Neural progenitor cell (in vitro differentiated cells): Measurements from ENCODE around the gene GRM8. TPM values are rescaled to one million over a fixed set of nuclear protein-coding genes. Genes with fewer than 3 reads are reported as not detected.

Experiments
- DNase-seq: peaks from one replicate; pipeline ENCODE4 v3.0.0-alpha.2; 2016; ENCODE audit warnings: low spot score
- H2AFZ ChIP-seq: fragments of 200-600 bp; sonication (generic); replicated peaks from 2 replicates; pipeline ENCODE4 v1.6.1; 2016; ENCODE audit warnings: antibody characterized with exemption
- H3F3A ChIP-seq: fragments of 200-600 bp; sonication (generic); 2 replicates; pipeline ENCODE4 v1.6.1; 2016; ENCODE audit warnings: antibody characterized with exemption, low read depth
- H3K27ac ChIP-seq: fragments of 200-600 bp; sonication (generic); 2 replicates; pipeline ENCODE4 v1.5.1; 2016; ENCODE audit warnings: mild to moderate bottlenecking
- H3K27me3 ChIP-seq: fragments of 200-600 bp; sonication (generic); 2 replicates; pipeline ENCODE4 v1.6.1; 2016; ENCODE audit warnings: mild to moderate bottlenecking, moderate library complexity
- H3K36me3 ChIP-seq: fragments of 200-600 bp; sonication (generic); 2 replicates; pipeline ENCODE4 v1.5.1; 2016
- H3K4me1 ChIP-seq: fragments of 200-600 bp; sonication (generic); 2 replicates; pipeline ENCODE4 v1.6.1; 2016; ENCODE audit warnings: mixed run types
- H3K4me2 ChIP-seq: fragments of 200-600 bp; sonication (generic); 2 replicates; pipeline ENCODE4 v1.6.1; 2016
- H3K4me3 ChIP-seq: fragments of 200-600 bp; sonication (generic); 2 replicates; pipeline ENCODE4 v1.5.1; 2016
- H3K79me2 ChIP-seq: fragments of 200-600 bp; sonication (generic); 2 replicates; pipeline ENCODE4 v1.6.1; 2016; ENCODE audit warnings: low read depth
- H3K9ac ChIP-seq: fragments of 200-600 bp; sonication (generic); 2 replicates; pipeline ENCODE4 v1.6.1; 2016
- H3K9me3 ChIP-seq: fragments of 200-600 bp; sonication (generic); 2 replicates; pipeline ENCODE4 v1.5.1; 2016; ENCODE audit warnings: low read depth
- H4K20me1 ChIP-seq: fragments of 200-600 bp; sonication (generic); 2 replicates; pipeline ENCODE4 v1.6.1; 2016; ENCODE audit warnings: low read depth
- H3K27ac Mint-ChIP-seq: 3 replicates; pipeline ENCODE4 v1.8.0; 2021; ENCODE audit warnings: mixed read lengths
- H3K27me3 Mint-ChIP-seq: 2 replicates; pipeline ENCODE4 v1.8.0; 2022; ENCODE audit warnings: low read depth, mild to moderate bottlenecking, inconsistent platforms, moderate library complexity, mixed read lengths; ENCODE audit not compliant: insufficient read depth
- H3K36me3 Mint-ChIP-seq: 3 replicates; pipeline ENCODE4 v1.8.0; 2021; ENCODE audit warnings: mixed read lengths
- H3K4me1 Mint-ChIP-seq: 3 replicates; pipeline ENCODE4 v1.8.0; 2021; ENCODE audit warnings: mixed read lengths
- H3K4me3 Mint-ChIP-seq: 3 replicates; pipeline ENCODE4 v1.8.0; 2021; ENCODE audit warnings: mild to moderate bottlenecking, moderate library complexity, mixed read lengths
- H3K9me3 Mint-ChIP-seq: 3 replicates; pipeline ENCODE4 v1.8.0; 2020; ENCODE audit warnings: mixed read lengths
- CTCF ChIP-seq: fragments of 200-600 bp; sonication (generic); IDR thresholded peaks from 2 replicates; pipeline ENCODE4 v1.5.1; 2017; ENCODE audit warnings: antibody characterized with exemption, mild to moderate bottlenecking
- EZH2 ChIP-seq: fragments of 200-600 bp; sonication (generic); IDR thresholded peaks from 2 replicates; pipeline ENCODE4 v1.6.1; 2017; ENCODE audit warnings: antibody characterized with exemption, mild to moderate bottlenecking, moderate library complexity
- EZH2phosphoT487 ChIP-seq: fragments of 200-600 bp; sonication (generic); IDR thresholded peaks from 2 replicates; pipeline ENCODE4 v1.6.1; 2017; ENCODE audit warnings: antibody characterized with exemption
- microRNA counts: library from miRNA; unstranded; fragments of <30 nt; microRNA quantifications from one replicate; lab custom pipeline; 2016
- microRNA-seq: library from miRNA; unstranded; fragments of <30 nt; microRNA quantifications from one replicate; pipeline ENCODE4, GENCODE V29; 2016
- small RNA-seq: library from RNA; depleted of rRNA; stranded (forward); fragments of <200 nt; gene quantifications from one replicate; pipeline ENCODE3, GENCODE V24; 2015
- total RNA-seq: library from RNA; depleted of rRNA; stranded (reverse); fragments of >200 nt; gene quantifications from 2 replicates; pipeline ENCODE4 v1.2.3, GENCODE V29; 2015; ENCODE audit warnings: low replicate concordance

GRM8 gene
- total RNA-seq, 1 donor from 2014 or later = 0.62 TPM

- no peaks in the 10 kb centered on the region for H3F3A ChIP-seq
- no peaks in the 10 kb centered on the region for H3K27me3 Mint-ChIP-seq
- TF ChIP-seq CTCF = no peak
- H3K4me3 Mint-ChIP-seq = no peak overlapping the region
- H3K27me3 ChIP-seq = no peaks in the 10 kb centered on the region
- no peak for DNase-seq
- no peak overlapping the region for H3K4me2 ChIP-seq
- no peak overlapping the region for H3K27ac Mint-ChIP-seq
- H4K20me1 ChIP-seq = no peaks in the 10 kb centered on the region
- no peak overlapping the region for H3K27ac ChIP-seq
- no peak overlapping the region for H2AFZ ChIP-seq
- H3K79me2 ChIP-seq = no peaks in the 10 kb centered on the region
- H3K36me3 Mint-ChIP-seq = no peaks in the 10 kb centered on the region
- no peaks in the 10 kb centered on the region for H3K4me1 ChIP-seq
- H3K9me3 ChIP-seq = no peaks in the 10 kb centered on the region
- no peaks in the 10 kb centered on the region for H3K4me1 Mint-ChIP-seq
- H3K9ac ChIP-seq = no peak overlapping the region
- no peaks in the 10 kb centered on the region for H3K36me3 ChIP-seq
- H3K9me3 Mint-ChIP-seq = no peaks in the 10 kb centered on the region
- no peak overlapping the region for H3K4me3 ChIP-seq
Observed at GRCh38 chr7:126398285-126398684, 854.5 kb downstream of the GRM8 start.

- Histone ChIP-seq H3K27ac (no peak overlapping the region), H3F3A (no peaks in the 10 kb centered on the region), H3K4me1 (no peaks in the 10 kb centered on the region), H4K20me1 (no peaks in the 10 kb centered on the region), H3K9ac (no peak overlapping the region), H3K4me2 (no peak overlapping the region), H3K36me3 (no peaks in the 10 kb centered on the region), H3K79me2 (no peaks in the 10 kb centered on the region), H2AFZ (no peak overlapping the region), H3K4me3 (no peak overlapping the region), H3K27me3 (no peaks in the 10 kb centered on the region), H3K9me3 (no peaks in the 10 kb centered on the region)
- no peak for DNase-seq
- H3K36me3 Mint-ChIP-seq = no peaks in the 10 kb centered on the region
- no peak overlapping the region for H3K27ac Mint-ChIP-seq
- H3K9me3 Mint-ChIP-seq = no peaks in the 10 kb centered on the region
- no peaks in the 10 kb centered on the region for H3K4me1 Mint-ChIP-seq
- H3K27me3 Mint-ChIP-seq = no peaks in the 10 kb centered on the region
- no peak overlapping the region for H3K4me3 Mint-ChIP-seq
- no peak for TF ChIP-seq CTCF
- no peak for TF ChIP-seq EZH2phosphoT487
- no peak for TF ChIP-seq EZH2
Observed at GRCh38 chr7:126394406-126394805, 858.3 kb downstream of the GRM8 start.

MicroRNAs encoded within 50 kb of the gene (microRNA counts, 767-probe panel; counts per million panel counts)
- microRNA hsa-miR-592 (lab: Ali Mortazavi, UCI) = 460 counts per million, percentile 90 among the panel's probes with 10 or more counts

Small RNAs within 50 kb of the gene (microRNA-seq; reads per million reads assigned to microRNA genes)
- 8.7 reads per million, percentile 34 among the genes with 10 or more reads in this experiment for gene MIR592

Small RNAs within 50 kb of the gene (small RNA-seq; reads per million reads assigned to genes)
- not detected for gene MIR592

Other genes starting within 250 kb of the GRM8 start
- 9.2 and 26.0 TPM in 2 replicates for gene ZNF800, start 139.8 kb upstream of the GRM8 start, total RNA-seq